ENCODE data around the gene MGRN1.

- TF ChIP-seq CTCF (IDR thresholded peaks at IDR 0.05; ENCODE audit: poor library complexity) (no peak), EZH2 (IDR thresholded peaks at IDR 0.05; ENCODE audit: borderline replicate concordance) (no peak)
Observed at GRCh38 chr16:4609200-4610010, 15.2 kb upstream of the MGRN1 start.

Data from hepatocyte (in vitro differentiated cells).